Measurements from ENCODE around the gene BFSP2.

The BFSP2 gene

GRCh38 chr3:133503409-133503808 lies 103.6 kb downstream of the BFSP2 start:
- Mint-ChIP-seq H3K4me1 (peaks cover 19% of the 10 kb centered on the region), H3K9me3 (no peaks in the 10 kb centered on the region), H3K4me3 (no peak overlapping the region), H3K27me3 (ENCODE audit: low read depth, poor library complexity) (peaks cover 6% of the 10 kb centered on the region), H3K27ac (no peak overlapping the region), H3K36me3 (ENCODE audit: low read depth) (no peaks in the 10 kb centered on the region)
- TF ChIP-seq, protein P1, sequence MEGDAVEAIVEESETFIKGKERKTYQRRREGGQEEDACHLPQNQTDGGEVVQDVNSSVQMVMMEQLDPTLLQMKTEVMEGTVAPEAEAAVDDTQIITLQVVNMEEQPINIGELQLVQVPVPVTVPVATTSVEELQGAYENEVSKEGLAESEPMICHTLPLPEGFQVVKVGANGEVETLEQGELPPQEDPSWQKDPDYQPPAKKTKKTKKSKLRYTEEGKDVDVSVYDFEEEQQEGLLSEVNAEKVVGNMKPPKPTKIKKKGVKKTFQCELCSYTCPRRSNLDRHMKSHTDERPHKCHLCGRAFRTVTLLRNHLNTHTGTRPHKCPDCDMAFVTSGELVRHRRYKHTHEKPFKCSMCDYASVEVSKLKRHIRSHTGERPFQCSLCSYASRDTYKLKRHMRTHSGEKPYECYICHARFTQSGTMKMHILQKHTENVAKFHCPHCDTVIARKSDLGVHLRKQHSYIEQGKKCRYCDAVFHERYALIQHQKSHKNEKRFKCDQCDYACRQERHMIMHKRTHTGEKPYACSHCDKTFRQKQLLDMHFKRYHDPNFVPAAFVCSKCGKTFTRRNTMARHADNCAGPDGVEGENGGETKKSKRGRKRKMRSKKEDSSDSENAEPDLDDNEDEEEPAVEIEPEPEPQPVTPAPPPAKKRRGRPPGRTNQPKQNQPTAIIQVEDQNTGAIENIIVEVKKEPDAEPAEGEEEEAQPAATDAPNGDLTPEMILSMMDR (IDR thresholded peaks at IDR 0.05) = no peak
- no peak for DNase-seq

DNA sequence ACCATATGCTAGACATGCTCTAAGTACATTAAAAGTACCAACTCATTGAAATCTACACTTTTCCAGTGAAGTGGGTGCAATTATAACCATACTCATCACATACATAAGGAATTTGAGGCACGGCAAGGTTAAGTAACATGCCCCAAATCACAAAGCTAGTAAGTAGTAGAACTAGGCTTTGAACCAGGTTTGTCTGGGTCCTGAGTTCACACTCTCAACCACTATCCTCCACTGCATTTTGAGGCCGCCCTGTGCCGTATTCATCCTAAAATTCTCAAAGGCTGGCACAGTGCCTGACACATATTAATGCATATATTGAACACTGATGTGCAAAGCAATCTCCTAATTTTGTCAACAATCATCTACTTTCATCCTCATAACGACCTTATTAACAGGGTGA lies 104.9 kb downstream of the BFSP2 start:
- H3K4me1 Mint-ChIP-seq = peaks cover 19% of the 10 kb centered on the region
- H3K4me3 Mint-ChIP-seq = no peak overlapping the region
- no peaks in the 10 kb centered on the region for H3K9me3 Mint-ChIP-seq
- no peak for DNase-seq
- peaks cover 6% of the 10 kb centered on the region for H3K27me3 Mint-ChIP-seq (ENCODE audit: low read depth, poor library complexity)
- no peaks in the 10 kb centered on the region for H3K36me3 Mint-ChIP-seq (ENCODE audit: low read depth)
- no peak overlapping the region for H3K27ac Mint-ChIP-seq
- TF ChIP-seq, protein P1 (IDR thresholded peaks at IDR 0.05) = no peak

GRCh38 chr3:133505813-133506212 lies 106.0 kb downstream of the BFSP2 start:
- Mint-ChIP-seq H3K9me3 (no peaks in the 10 kb centered on the region), H3K4me1 (peaks cover 13% of the 10 kb centered on the region), H3K36me3 (ENCODE audit: low read depth) (no peaks in the 10 kb centered on the region), H3K4me3 (no peak overlapping the region), H3K27me3 (ENCODE audit: low read depth, poor library complexity) (peaks cover 6% of the 10 kb centered on the region), H3K27ac (no peak overlapping the region)
- no peak for DNase-seq
- TF ChIP-seq, protein P1 (IDR thresholded peaks at IDR 0.05) = no peak

DNA sequence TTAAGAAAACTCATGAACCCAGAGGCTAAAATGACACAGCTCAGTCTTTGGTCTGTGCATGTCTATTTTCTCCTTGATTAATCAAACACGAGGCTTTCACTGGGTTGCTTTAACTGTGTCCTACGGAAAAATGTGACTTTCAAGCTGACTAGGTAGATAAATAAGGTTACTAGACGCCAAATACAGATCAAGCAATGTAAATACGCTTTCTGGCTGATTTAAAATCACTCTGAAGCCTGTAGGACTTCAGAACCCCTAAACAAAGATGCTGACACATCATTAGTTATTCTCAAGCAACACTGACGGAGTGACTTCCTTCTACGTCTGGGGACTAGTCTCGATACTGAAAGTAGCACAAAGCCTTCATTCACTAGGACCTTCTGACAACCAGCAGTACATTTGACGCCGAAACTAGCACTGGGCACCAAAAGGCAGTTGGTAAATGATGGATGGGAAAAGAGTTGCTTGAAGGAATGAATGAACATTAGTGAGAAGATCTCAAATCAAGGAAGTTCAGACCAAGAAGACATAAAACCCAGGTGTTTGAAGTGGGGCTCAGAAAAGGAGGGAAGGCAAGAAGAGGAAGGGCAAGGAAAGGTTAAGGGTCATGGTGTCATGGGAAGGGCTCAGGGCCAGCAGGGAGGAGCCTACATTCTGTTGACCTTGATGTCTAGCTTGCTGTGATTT lies 106.5 kb downstream of the BFSP2 start:
- H3K4me1 Mint-ChIP-seq = peaks cover 12% of the 10 kb centered on the region
- no peaks in the 10 kb centered on the region for H3K9me3 Mint-ChIP-seq
- TF ChIP-seq, protein P1 (IDR thresholded peaks at IDR 0.05) = no peak
- no peak for DNase-seq
- H3K27me3 Mint-ChIP-seq (ENCODE audit: low read depth, poor library complexity) = peaks cover 6% of the 10 kb centered on the region
- H3K4me3 Mint-ChIP-seq = no peak overlapping the region
- no peak overlapping the region for H3K27ac Mint-ChIP-seq
- no peaks in the 10 kb centered on the region for H3K36me3 Mint-ChIP-seq (ENCODE audit: low read depth)

DNA sequence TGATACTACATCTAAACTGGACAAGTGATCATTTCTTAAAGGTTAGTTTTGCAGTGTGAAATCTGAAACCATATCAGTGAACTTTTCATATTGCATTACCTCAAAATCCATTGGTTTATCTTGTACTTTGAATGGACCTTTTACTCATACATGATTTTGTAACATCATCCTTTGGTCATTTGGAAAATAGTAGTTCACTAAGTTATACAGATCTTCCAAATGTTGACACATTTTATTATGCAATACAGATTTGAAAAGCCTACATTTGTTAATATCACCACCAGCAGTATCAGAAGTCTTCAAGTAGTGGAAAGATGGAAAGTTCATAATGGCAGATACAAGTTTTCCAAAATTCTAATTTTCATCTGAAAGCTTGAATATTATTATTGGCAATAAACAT lies 109.6 kb downstream of the BFSP2 start:
- no peaks in the 10 kb centered on the region for H3K36me3 Mint-ChIP-seq (ENCODE audit: low read depth)
- H3K27me3 Mint-ChIP-seq (ENCODE audit: low read depth, poor library complexity) = no peaks in the 10 kb centered on the region
- peaks cover 12% of the 10 kb centered on the region for H3K4me1 Mint-ChIP-seq

More for the DNA sequence above, 109.6 kb downstream of the BFSP2 start:
- TF ChIP-seq, protein P1 (IDR thresholded peaks at IDR 0.05) = no peak
- H3K4me3 Mint-ChIP-seq = no peak overlapping the region
- no peaks in the 10 kb centered on the region for H3K9me3 Mint-ChIP-seq
- no peak for DNase-seq
- H3K27ac Mint-ChIP-seq = no peak overlapping the region

All from nephron progenitor cell (in vitro differentiated cells).